K562 (cell line): ENCODE data around the gene RNU5D-1. TPM values are rescaled to one million over a fixed set of nuclear protein-coding genes. Genes with fewer than 3 reads are reported as not detected.

Source experiments
- ATAC-seq: fragments of 200-7000 bp; cut with Tn5 transposase; 3 replicates; pipeline ENCODE4 v1.9.1; 2020; ENCODE audit warnings: moderate library complexity
- BruUV-seq: library from RNA; stranded (reverse); fragments of 400-500 nt; replicated peaks from 2 replicates; lab custom pipeline; 2021; lab: Mats Ljungman, UMichigan
- CTCF ChIA-PET: fragments of 300-600 bp; formaldehyde crosslinking; extraction: SDS; loops from one replicate; lab custom pipeline; 2021; ENCODE audit warnings: low intra/inter-chr PET ratio; lab: Yijun Ruan, JAX
- POLR2A ChIA-PET: fragments of 300-600, 350-650 bp; sonication (Branson Sonifier 250); formaldehyde crosslinking; extraction: SDS; loops from one replicate; lab custom pipeline; 2021; ENCODE audit warnings: antibody characterized with exemption, inconsistent platforms; lab: Yijun Ruan, JAX
- DNase-seq, 4 experiments: peaks; one replicate each; pipeline versions ENCODE4 v3.0.0 to v3.0.0-alpha.2; 2011 to 2018; ENCODE audit warnings: low spot score in 3 of 4, mixed read lengths in 3 of 4; ENCODE audit errors: extremely low read depth in 1 of 4
- FAIRE-seq: peaks from 2 replicates; lab custom pipeline; 2011; peaks lifted over from hg19 to GRCh38; lab: Jason Lieb, UNC
- H2AFZ ChIP-seq: 2 replicates; pipeline ENCODE4 v1.6.0; 2011; ENCODE audit warnings: low read depth, low read length, control low read depth, inconsistent platforms
- H3K27ac ChIP-seq: fragments of 200-600 bp; 3 replicates; pipeline ENCODE4 v1.8.0; 2011; ENCODE audit warnings: low read depth, mild to moderate bottlenecking, control low read depth, inconsistent platforms, low read length, moderate library complexity, mixed read lengths; ENCODE audit errors: extremely low read depth
- H3K27me3 ChIP-seq, 2 experiments: fragments of 300-600 bp in 1 of 2; 2 replicates in 1 of 2; 3 replicates in 1 of 2; pipeline versions ENCODE4 v1.6.0 to v1.8.0; 2011; ENCODE audit warnings: inconsistent platforms in 2 of 2, low read length in 2 of 2, mild to moderate bottlenecking in 1 of 2, mixed read lengths in 1 of 2, moderate library complexity in 1 of 2; ENCODE audit not compliant: control insufficient read depth in 2 of 2, insufficient read depth in 2 of 2
- H3K36me3 ChIP-seq: fragments of 300-600 bp; 3 replicates; pipeline ENCODE4 v1.8.0; 2011; ENCODE audit warnings: mild to moderate bottlenecking, low read length, inconsistent platforms; ENCODE audit not compliant: control insufficient read depth, insufficient read depth
- H3K4me1 ChIP-seq, 2 experiments: fragments of 200-600 bp in 1 of 2; replicated peaks in 1 of 2; 2 replicates in 1 of 2; 3 replicates in 1 of 2; pipeline versions ENCODE4 v1.5.1 to v1.8.0; 2011; ENCODE audit warnings: inconsistent platforms in 2 of 2, low read length in 2 of 2, mild to moderate bottlenecking in 1 of 2, mixed read lengths in 1 of 2, moderate library complexity in 1 of 2; ENCODE audit not compliant: control insufficient read depth in 2 of 2, insufficient read depth in 2 of 2
- H3K4me2 ChIP-seq: 2 replicates; pipeline ENCODE4 v1.6.1; 2011; ENCODE audit warnings: low read length, control low read depth, inconsistent platforms, mixed read lengths; ENCODE audit not compliant: insufficient read depth
- H3K4me3 ChIP-seq: fragments of 200-600 bp; sonication (generic), shearing (Covaris generic); 2 replicates; pipeline ENCODE4 v1.5.1; 2016; ENCODE audit warnings: control low read depth, inconsistent platforms
- H3K79me2 ChIP-seq: fragments of 200-600 bp; 3 replicates; pipeline ENCODE4 v1.8.0; 2011; ENCODE audit warnings: low read length, inconsistent platforms; ENCODE audit not compliant: control insufficient read depth, insufficient read depth
- H3K9ac ChIP-seq, 2 experiments: 2 replicates each; pipeline versions ENCODE4 v1.6.0 to v1.6.1; 2011; ENCODE audit warnings: low read depth in 2 of 2, low read length in 2 of 2, control low read depth in 1 of 2, inconsistent platforms in 1 of 2, mild to moderate bottlenecking in 1 of 2, mixed read lengths in 1 of 2; ENCODE audit not compliant: insufficient read depth in 1 of 2
- H3K9me1 ChIP-seq: one replicate; pipeline ENCODE4 v1.6.0; 2011; ENCODE audit warnings: inconsistent platforms, mild to moderate bottlenecking, low read length, moderate library complexity; ENCODE audit not compliant: control insufficient read depth, insufficient read depth
- H3K9me3 ChIP-seq: replicated peaks from 2 replicates; pipeline ENCODE4 v1.5.1; 2011; ENCODE audit warnings: low read depth, low read length, inconsistent platforms; ENCODE audit not compliant: control insufficient read depth, insufficient read depth
- H4K20me1 ChIP-seq: replicated peaks from 2 replicates; pipeline ENCODE4 v1.6.1; 2011; ENCODE audit warnings: low read length, inconsistent platforms, mixed read lengths; ENCODE audit not compliant: control insufficient read depth, insufficient read depth
- ARID1B ChIP-seq: fragments of 450-650 bp; IDR thresholded peaks from 2 replicates; pipeline ENCODE4 v1.6.1; 2016; ENCODE audit warnings: antibody characterized with exemption, mild to moderate bottlenecking, inconsistent platforms
- CAMTA2 ChIP-seq: fragments of 250-450 bp; sonication (Bioruptor Pico); conservative IDR thresholded peaks from 2 replicates; pipeline ENCODE4 v1.5.1; 2022
- CBX8 ChIP-seq: fragments of 200-600 bp; sonication (generic); IDR thresholded peaks from 2 replicates; pipeline ENCODE4 v1.6.1; 2012; ENCODE audit warnings: borderline replicate concordance, mixed run types, low read depth, mild to moderate bottlenecking, moderate library complexity, mixed read lengths, low read length, control low read depth, inconsistent platforms; ENCODE audit not compliant: poor library complexity, severe bottlenecking; ENCODE audit errors: extremely low read depth
- CEBPB ChIP-seq: fragments of 450-650 bp; IDR thresholded peaks from 2 replicates; pipeline ENCODE4 v1.6.1; 2016; ENCODE audit warnings: missing genetic modification characterization, missing compliant biosample characterization
- CREBBP ChIP-seq: IDR thresholded peaks from one replicate; pipeline ENCODE4 v1.6.1; 2012; ENCODE audit warnings: low read depth, mild to moderate bottlenecking, control low read depth, inconsistent platforms, low read length
- FOXA3 ChIP-seq, 2 experiments: fragments of 450-650 bp in 1 of 2; sonication (generic) in 1 of 2; formaldehyde crosslinking; IDR thresholded peaks in 1 of 2; conservative IDR thresholded peaks in 1 of 2; 2 replicates each; pipeline versions ENCODE4 v1.4.0 to v1.8.0; 2020 to 2022; ENCODE audit warnings: mild to moderate bottlenecking in 2 of 2, missing genetic modification reagents in 1 of 2
- NFE2 ChIP-seq: IDR thresholded peaks from 2 replicates; pipeline ENCODE4 v1.6.1; 2014; ENCODE audit warnings: antibody characterized with exemption, low read depth
- NR3C1 ChIP-seq: sonication (generic); formaldehyde crosslinking; IDR thresholded peaks from 2 replicates; pipeline ENCODE4 v1.8.1; 2022; ENCODE audit warnings: missing genetic modification reagents
- PCBP1 ChIP-seq: fragments of 200-400 bp; formaldehyde crosslinking; IDR thresholded peaks from 2 replicates; pipeline ENCODE4 v1.6.1; 2018; ENCODE audit warnings: mild to moderate bottlenecking, low read depth, low read length; ENCODE audit not compliant: poor library complexity, severe bottlenecking
- PKNOX1 ChIP-seq: fragments of 450-650 bp; IDR thresholded peaks from 2 replicates; pipeline ENCODE4 v1.6.1; 2016
- SAFB ChIP-seq: fragments of 200-400 bp; formaldehyde crosslinking; IDR thresholded peaks from 2 replicates; pipeline ENCODE4 v1.6.1; 2017; ENCODE audit warnings: low read depth, low read length, borderline replicate concordance
- SREBF1 ChIP-seq: fragments of 150-350 bp; IDR thresholded peaks from 2 replicates; pipeline ENCODE4 v1.6.1; 2014; ENCODE audit warnings: antibody characterized with exemption, low read depth, low read length, borderline replicate concordance
- TFAM ChIP-seq: fragments of 250-450 bp; sonication (Bioruptor Pico); conservative IDR thresholded peaks from 2 replicates; pipeline ENCODE4 v1.5.0; 2021; ENCODE audit warnings: mild to moderate bottlenecking, moderate library complexity
- XRCC5 ChIP-seq: fragments of 200-400 bp; formaldehyde crosslinking; IDR thresholded peaks from 2 replicates; pipeline ENCODE4 v1.6.1; 2017; ENCODE audit warnings: low read depth, mild to moderate bottlenecking, low read length
- ZC3H4 ChIP-seq: sonication (generic); formaldehyde crosslinking; IDR thresholded peaks from 2 replicates; pipeline ENCODE4 v1.9.0; 2021; ENCODE audit warnings: missing genetic modification reagents, borderline replicate concordance
- ZFPM2 ChIP-seq: fragments of 250-450 bp; sonication (Bioruptor Pico); IDR thresholded peaks from 2 replicates; pipeline ENCODE4 v1.5.1; 2022; ENCODE audit warnings: mild to moderate bottlenecking
- ZNF232 ChIP-seq: sonication (generic); formaldehyde crosslinking; IDR thresholded peaks from 2 replicates; pipeline ENCODE4 v1.8.0; 2022; ENCODE audit warnings: mild to moderate bottlenecking, missing genetic modification reagents
- ZNF75A ChIP-seq: fragments of 450-650 bp; formaldehyde crosslinking; IDR thresholded peaks from 2 replicates; pipeline ENCODE4 v1.4.0; 2020; ENCODE audit warnings: mild to moderate bottlenecking
- WGBS: fragments of 100-300 bp; shearing (Covaris generic); methylation state at CpG from one replicate; pipeline ENCODE4 v1.1.6; 2016; ENCODE audit warnings: low coverage, mixed read lengths; ENCODE audit not compliant: insufficient coverage; ENCODE audit errors: missing lambda C conversion rate; 5-methylcytosine and 5-hydroxymethylcytosine counted together
- in situ Hi-C: fragments of 300-500 bp; cut with MboI; formaldehyde crosslinking; loops from 4 replicates; pipeline ENCODE4 v1.15.0; 2018; ENCODE audit warnings: inconsistent platforms, mixed read lengths
- intact Hi-C: fragments of 100-400 bp; cut with micrococcal nuclease; formaldehyde crosslinking; loops from 2 replicates; pipeline ENCODE4 v1.14.2; 2022
- polyA plus RNA-seq, 8 experiments: library from polyadenylated mRNA; depleted of rRNA in 4 of 8; stranded (reverse) in 5 of 8; unstranded in 3 of 8; fragments of >200 nt; fragmentation: Nextera tagmentation in 2 of 8; fragmentation: Illumina TruSeq in 1 of 8; extraction: Ambion mirVana in 2 of 8; extraction: Trizol in 1 of 8; gene quantifications; 2 replicates each; pipeline versions ENCODE4 v1.2.1 to v1.2.3, GENCODE V29; 2011 to 2014; ENCODE audit warnings: inconsistent platforms in 1 of 8, missing spikeins in 1 of 8
- total RNA-seq, 7 experiments: library from RNA; depleted of rRNA in 6 of 7; stranded (reverse); fragments of >200 nt in 6 of 7; fragmentation: Illumina TruSeq in 2 of 7; extraction: Trizol in 2 of 7; gene quantifications; 2 replicates each; pipeline versions ENCODE4 v1.2.1 to v1.2.3, GENCODE V29; 2011 to 2021; ENCODE audit warnings: low replicate concordance in 1 of 7
- TF ChIP-seq, protein P1 (sequence below): IDR thresholded peaks from 2 replicates; pipeline ENCODE4 v1.6.1; 2011; ENCODE audit not compliant: insufficient read length; ENCODE audit errors: extremely low read depth

The RNU5D-1 gene
- total and polyA plus RNA-seq, 9 of the 15 experiments (the other 6 are each of a cell fraction or from before 2014, with no cell fraction given), result under 0.01 TPM; not detected in 8

DNA sequence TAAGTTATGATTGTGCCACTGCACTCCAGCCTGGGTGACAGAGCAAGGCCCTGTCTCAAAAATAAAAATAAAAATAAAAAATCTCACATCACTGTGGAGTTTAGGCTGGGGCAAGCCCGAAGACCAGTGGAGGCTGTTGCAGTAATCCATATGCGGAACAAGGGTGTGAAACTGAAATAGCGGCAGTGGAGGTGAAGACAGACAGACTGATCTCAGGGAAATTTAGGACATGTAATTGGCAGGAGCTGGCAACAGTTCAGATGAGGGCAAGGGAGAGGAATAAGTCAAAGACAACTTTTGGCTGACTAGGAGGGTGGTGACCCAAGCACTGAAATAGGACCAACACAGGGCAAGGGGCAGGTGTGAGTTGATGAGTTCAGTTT lies 48.1 kb downstream of the RNU5D-1 start:
- WGBS, result 45% methylated on average over 3 of the region's 3 CpGs
- POLR2A ChIA-PET, result interaction anchor here (0.6 kb wide), 1 partner anchor 53 kb away, joined by 5 read pairs; no protein-coding TSS in a partner anchor
- no peaks in the 10 kb centered on the region for H3K79me2 ChIP-seq
- intact Hi-C loops (no loop called here), in situ Hi-C loops (no loop called here)
- H2AFZ ChIP-seq, result no peak overlapping the region
- H3K9me3 ChIP-seq, result no peaks in the 10 kb centered on the region
- H3K4me2 ChIP-seq, result no peak overlapping the region
- H3K36me3 ChIP-seq, result no peaks in the 10 kb centered on the region
- H3K27ac ChIP-seq, result no peak overlapping the region
- no peak for FAIRE-seq
- no peak for ATAC-seq
- H3K27me3 ChIP-seq, result peaks cover 33 to 43% of the 10 kb centered on the region in 2 experiments
- no peak overlapping the region for H3K4me3 ChIP-seq
- no peak overlapping the region for H3K9ac ChIP-seq
- TF ChIP-seq ZNF75A (CRISPR knock-in tag), result no peak
- TF ChIP-seq ZC3H4 (CRISPR knock-in tag), result no peak
- no peak for TF ChIP-seq NFE2
- no peak for TF ChIP-seq CREBBP
- TF ChIP-seq, protein P1, sequence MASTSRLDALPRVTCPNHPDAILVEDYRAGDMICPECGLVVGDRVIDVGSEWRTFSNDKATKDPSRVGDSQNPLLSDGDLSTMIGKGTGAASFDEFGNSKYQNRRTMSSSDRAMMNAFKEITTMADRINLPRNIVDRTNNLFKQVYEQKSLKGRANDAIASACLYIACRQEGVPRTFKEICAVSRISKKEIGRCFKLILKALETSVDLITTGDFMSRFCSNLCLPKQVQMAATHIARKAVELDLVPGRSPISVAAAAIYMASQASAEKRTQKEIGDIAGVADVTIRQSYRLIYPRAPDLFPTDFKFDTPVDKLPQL, result no peak
- no peak for TF ChIP-seq NR3C1 (CRISPR knock-in tag)
- TF ChIP-seq CEBPB, result no peak
- TF ChIP-seq ZNF232 (CRISPR knock-in tag), result no peak
- TF ChIP-seq PCBP1, result no peak
- no peak for TF ChIP-seq SAFB
- TF ChIP-seq TFAM, result no peak
- TF ChIP-seq FOXA3 (CRISPR knock-in tag; conservative IDR thresholded peaks at IDR 0.05 in 1 of 2, IDR thresholded peaks at IDR 0.05 in 1 of 2), result no peak
- TF ChIP-seq ARID1B, result no peak
- TF ChIP-seq CAMTA2 (CRISPR knock-in tag), result no peak
- no peak for TF ChIP-seq ZFPM2 (CRISPR knock-in tag)
- TF ChIP-seq XRCC5, result no peak
- TF ChIP-seq CBX8, result no peak
- TF ChIP-seq SREBF1, result no peak
- TF ChIP-seq PKNOX1, result no peak
- H4K20me1 ChIP-seq, result no peaks in the 10 kb centered on the region
- CTCF ChIA-PET, result no interaction called here
- H3K4me1 ChIP-seq, result no peaks in the 10 kb centered on the region
- no TSS peak for BruUV-seq
- no peaks in the 10 kb centered on the region for H3K9me1 ChIP-seq
- DNase-seq, result no peak
